HG02678 (cell line): ENCODE results near the gene R3HCC1L.

Source experiments
- ATAC-seq: cut with Tn5 transposase; IDR thresholded peaks from one replicate; pipeline ENCODE4 v1.9.1; 2021; ENCODE audit warnings: mild to moderate bottlenecking, moderate library complexity; ENCODE audit not compliant: unreplicated experiment

Gene R3HCC1L

GRCh38 chr10:98257961-98258360 lies 123.5 kb downstream of the R3HCC1L start:
- no peak for ATAC-seq

GRCh38 chr10:98258683-98259454 lies 124.4 kb downstream of the R3HCC1L start:
- no peak for ATAC-seq

GRCh38 chr10:98259606-98260315 lies 125.3 kb downstream of the R3HCC1L start:
- ATAC-seq = no peak

GRCh38 chr10:98260350-98260749 lies 125.9 kb downstream of the R3HCC1L start:
- no peak for ATAC-seq

- ATAC-seq = no peak
Observed at GRCh38 chr10:98260752-98261151, 126.3 kb downstream of the R3HCC1L start.

- ATAC-seq = no peak
Observed at GRCh38 chr10:98261436-98262277, 127.2 kb downstream of the R3HCC1L start.

- no peak for ATAC-seq
Observed at GRCh38 chr10:98262571-98262970, 128.1 kb downstream of the R3HCC1L start.

- ATAC-seq = no peak
Observed at GRCh38 chr10:98263088-98263487, 128.6 kb downstream of the R3HCC1L start.

- no peak for ATAC-seq
Observed at GRCh38 chr10:98264378-98265065, 130.1 kb downstream of the R3HCC1L start.

GRCh38 chr10:98265403-98266378 lies 131.2 kb downstream of the R3HCC1L start:
- ATAC-seq = no peak

GRCh38 chr10:98266647-98267046 lies 132.2 kb downstream of the R3HCC1L start:
- no peak for ATAC-seq

GRCh38 chr10:98267069-98267893 lies 132.8 kb downstream of the R3HCC1L start:
- ATAC-seq = no peak

GRCh38 chr10:98267894-98268693 lies 133.6 kb downstream of the R3HCC1L start, which contains the start of gene LOXL4:
Gene LOXL4 (minus strand): TSS chr10:98268194. CDS start chr10:98263019, 5,175 bp downstream.
- ATAC-seq = no peak

- ATAC-seq = no peak
Observed at GRCh38 chr10:98268694-98269431, 134.4 kb downstream of the R3HCC1L start.

- ATAC-seq = no peak
Observed at GRCh38 chr10:98269435-98269912, 135.0 kb downstream of the R3HCC1L start.

GRCh38 chr10:98270073-98270740 lies 135.8 kb downstream of the R3HCC1L start:
- no peak for ATAC-seq
